H1 (cell line): Measurements from ENCODE around the gene DSCAM. TPM values are rescaled to one million over a fixed set of nuclear protein-coding genes. Genes with fewer than 3 reads are reported as not detected.

ENCODE experiments used
- CTCF ChIA-PET: fragments of 300-600 bp; sonication (Branson Sonifier 250); formaldehyde crosslinking; loops from one replicate; lab custom pipeline; 2021; ENCODE audit not compliant: partially characterized antibody; lab: Charles Lee
- POLR2A ChIA-PET: fragments of 300-600 bp; sonication (Branson Sonifier 250); formaldehyde crosslinking; loops from one replicate; lab custom pipeline; 2021; ENCODE audit warnings: inconsistent platforms; ENCODE audit not compliant: partially characterized antibody; lab: Charles Lee
- DNase-seq, 2 experiments: peaks; one replicate each; pipeline versions ENCODE4 v3.0.0 to v3.0.0-alpha.2; 2010 to 2022; ENCODE audit warnings: low spot score in 2 of 2, low read depth in 1 of 2, mixed read lengths in 1 of 2
- FAIRE-seq: peaks from 2 replicates; lab custom pipeline; 2011; peaks lifted over from hg19 to GRCh38; lab: Jason Lieb, UNC
- H2AFZ ChIP-seq: 2 replicates; pipeline ENCODE4 v1.8.1; 2012; ENCODE audit warnings: low read length, inconsistent platforms
- H2AK5ac ChIP-seq: 2 replicates; pipeline ENCODE4 v1.6.1; 2013; ENCODE audit warnings: low read depth, low read length
- H2BK120ac ChIP-seq: replicated peaks from 2 replicates; pipeline ENCODE3; 2013; ENCODE audit warnings: low read depth, low read length, inconsistent platforms
- H2BK12ac ChIP-seq: 2 replicates; pipeline ENCODE4 v1.6.1; 2013; ENCODE audit warnings: low read depth, low read length
- H2BK15ac ChIP-seq: 2 replicates; pipeline ENCODE4 v1.6.1; 2013; ENCODE audit warnings: low read length
- H2BK20ac ChIP-seq: 2 replicates; pipeline ENCODE4 v1.6.1; 2013; ENCODE audit warnings: low read length
- H2BK5ac ChIP-seq: 2 replicates; pipeline ENCODE4 v1.6.1; 2013; ENCODE audit warnings: low read depth, low read length
- H3K14ac ChIP-seq: 2 replicates; pipeline ENCODE4 v1.6.1; 2013; ENCODE audit warnings: inconsistent platforms; ENCODE audit not compliant: insufficient read length
- H3K18ac ChIP-seq: 2 replicates; pipeline ENCODE4 v1.6.1; 2013; ENCODE audit warnings: low read length; ENCODE audit errors: extremely low read depth
- H3K23ac ChIP-seq: 2 replicates; pipeline ENCODE4 v1.6.1; 2013; ENCODE audit warnings: inconsistent platforms; ENCODE audit not compliant: insufficient read length
- H3K23me2 ChIP-seq: 2 replicates; pipeline ENCODE4 v1.6.1; 2013; ENCODE audit warnings: low read depth, low read length
- H3K27ac ChIP-seq: 2 replicates; pipeline ENCODE4 v1.6.1; 2011; ENCODE audit warnings: low read depth, low read length, inconsistent platforms
- H3K27me3 ChIP-seq, 4 experiments: replicated peaks in 1 of 4; 1 replicate in 1 of 4; 2 replicates in 3 of 4; pipeline versions ENCODE4 v1.6.1 to v1.8.1; 2011 to 2013; ENCODE audit warnings: low read length in 3 of 4, mild to moderate bottlenecking in 3 of 4, inconsistent platforms in 2 of 4, mixed read lengths in 2 of 4, moderate library complexity in 1 of 4; ENCODE audit not compliant: control insufficient read depth in 3 of 4, insufficient read depth in 3 of 4; ENCODE audit errors: extremely low read depth in 1 of 4
- H3K36me3 ChIP-seq, 4 experiments: 2 replicates each; pipeline versions ENCODE4 v1.6.1 to v1.8.1; 2011 to 2013; ENCODE audit warnings: mild to moderate bottlenecking in 4 of 4, low read length in 3 of 4, moderate library complexity in 2 of 4, control low read depth in 1 of 4, inconsistent platforms in 1 of 4; ENCODE audit not compliant: insufficient read depth in 4 of 4, control insufficient read depth in 2 of 4
- H3K4ac ChIP-seq: replicated peaks from 2 replicates; pipeline ENCODE3; 2013; ENCODE audit warnings: low read length, low read depth, mixed read lengths, inconsistent platforms; ENCODE audit not compliant: insufficient read length
- H3K4me1 ChIP-seq, 4 experiments: replicated peaks in 1 of 4; 1 replicate in 1 of 4; 2 replicates in 3 of 4; pipeline versions ENCODE4 v1.6.1 to v1.8.1; 2011 to 2013; ENCODE audit warnings: low read length in 3 of 4, inconsistent platforms in 2 of 4, mixed read lengths in 1 of 4; ENCODE audit not compliant: insufficient read depth in 4 of 4, control insufficient read depth in 3 of 4
- H3K4me2 ChIP-seq, 2 experiments: 2 replicates each; pipeline versions ENCODE4 v1.6.1 to v1.8.1; 2011 to 2013; ENCODE audit warnings: low read depth in 2 of 2, low read length in 2 of 2, control low read depth in 1 of 2, inconsistent platforms in 1 of 2, mild to moderate bottlenecking in 1 of 2; ENCODE audit not compliant: insufficient read depth in 1 of 2
- H3K4me3 ChIP-seq, 4 experiments: fragments of 200-600, 300-600 bp in 1 of 4; sonication (generic), shearing (Covaris generic), sonication (Bioruptor Twin) in 1 of 4; 2 replicates each; pipeline versions ENCODE4 v1.5.1 to v1.8.1; 2011 to 2016; ENCODE audit warnings: low read length in 4 of 4, low read depth in 3 of 4, control low read depth in 2 of 4, inconsistent platforms in 2 of 4, mild to moderate bottlenecking in 2 of 4, mixed read lengths in 1 of 4, moderate library complexity in 1 of 4; ENCODE audit not compliant: insufficient read depth in 2 of 4; ENCODE audit errors: extremely low read depth in 1 of 4
- H3K56ac ChIP-seq: replicated peaks from 2 replicates; pipeline ENCODE3; 2013; ENCODE audit warnings: low read depth, mild to moderate bottlenecking, mixed read lengths, low read length, inconsistent platforms; ENCODE audit not compliant: insufficient read length
- H3K79me1 ChIP-seq: 2 replicates; pipeline ENCODE4 v1.6.1; 2013; ENCODE audit warnings: low read depth, low read length, control low read depth
- H3K79me2 ChIP-seq, 2 experiments: 2 replicates each; pipeline versions ENCODE4 v1.6.1 to v1.8.1; 2012 to 2013; ENCODE audit warnings: low read length in 2 of 2, mild to moderate bottlenecking in 2 of 2, inconsistent platforms in 1 of 2; ENCODE audit not compliant: insufficient read depth in 2 of 2, control insufficient read depth in 1 of 2
- H3K9ac ChIP-seq, 4 experiments: replicated peaks in 1 of 4; 1 replicate in 1 of 4; 2 replicates in 3 of 4; pipeline versions ENCODE4 v1.6.1 to v1.8.1; 2011 to 2013; ENCODE audit warnings: low read depth in 3 of 4, low read length in 3 of 4, control low read depth in 2 of 4, mild to moderate bottlenecking in 2 of 4, moderate library complexity in 2 of 4, inconsistent platforms in 1 of 4; ENCODE audit errors: extremely low read depth in 1 of 4
- H3K9me3 ChIP-seq, 2 experiments: 2 replicates each; pipeline versions ENCODE4 v1.6.1 to v1.8.1; 2012 to 2013; ENCODE audit warnings: mild to moderate bottlenecking in 2 of 2, moderate library complexity in 2 of 2, control low read depth in 1 of 2, inconsistent platforms in 1 of 2, low read depth in 1 of 2, low read length in 1 of 2, mixed read lengths in 1 of 2; ENCODE audit not compliant: insufficient read depth in 2 of 2
- H4K20me1 ChIP-seq, 2 experiments: replicated peaks in 1 of 2; 2 replicates each; pipeline versions ENCODE3 to v1.8.1; 2011 to 2013; ENCODE audit warnings: inconsistent platforms in 2 of 2, low read length in 2 of 2, mild to moderate bottlenecking in 1 of 2; ENCODE audit not compliant: insufficient read depth in 2 of 2, control insufficient read depth in 1 of 2
- H4K5ac ChIP-seq: 2 replicates; pipeline ENCODE4 v1.6.1; 2013; ENCODE audit warnings: low read length, low read depth, mixed read lengths, inconsistent platforms; ENCODE audit not compliant: insufficient read length
- H4K8ac ChIP-seq: 2 replicates; pipeline ENCODE4 v1.8.0; 2013; ENCODE audit warnings: mild to moderate bottlenecking, moderate library complexity, low read length, inconsistent platforms; ENCODE audit not compliant: insufficient read depth; ENCODE audit errors: extremely low read depth
- H4K91ac ChIP-seq: replicated peaks from 2 replicates; pipeline ENCODE3; 2013; ENCODE audit warnings: low read length, mixed read lengths, inconsistent platforms; ENCODE audit not compliant: insufficient read length
- BACH1 ChIP-seq: IDR thresholded peaks from 2 replicates; pipeline ENCODE4 v1.6.1; 2012; ENCODE audit warnings: low read length, improper control_type of control experiment
- BCL11A ChIP-seq, 2 experiments: IDR thresholded peaks; one replicate each; pipeline ENCODE4 v1.6.1; 2011; ENCODE audit warnings: low read depth in 2 of 2, low read length in 2 of 2, mild to moderate bottlenecking in 2 of 2
- E2F6 ChIP-seq: IDR thresholded peaks from 2 replicates; pipeline ENCODE4 v1.6.1; 2012; ENCODE audit warnings: inconsistent platforms
- RXRA ChIP-seq: IDR thresholded peaks from 2 replicates; pipeline ENCODE4 v1.6.1; 2011; ENCODE audit warnings: low read depth, mild to moderate bottlenecking, low read length, moderate library complexity; ENCODE audit not compliant: insufficient read depth
- TEAD4 ChIP-seq: IDR thresholded peaks from 2 replicates; pipeline ENCODE4 v1.6.1; 2012; ENCODE audit warnings: low read depth, low read length, inconsistent platforms, mixed read lengths
- WGBS, 2 experiments: shearing (Covaris generic) in 1 of 2; methylation state at CpG; one replicate each; pipeline versions ENCODE4 v1.1.6 to v1.1.7; 2013 to 2015; ENCODE audit warnings: low lambda C conversion rate in 2 of 2, mixed read lengths in 2 of 2, inconsistent platforms in 1 of 2, low coverage in 1 of 2, missing lambda C conversion rate in 1 of 2; ENCODE audit not compliant: insufficient replicate concordance in 2 of 2, insufficient coverage in 1 of 2, insufficient read length in 1 of 2; ENCODE audit errors: extremely low coverage in 1 of 2, missing lambda C conversion rate in 1 of 2; 5-methylcytosine and 5-hydroxymethylcytosine counted together
- polyA plus RNA-seq, 7 experiments: library from polyadenylated mRNA; depleted of rRNA in 3 of 7; stranded (reverse) in 5 of 7; unstranded in 2 of 7; fragments of >200 nt in 5 of 7; fragments of 200-250 nt in 2 of 7; gene quantifications; 1 replicate in 5 of 7; 2 replicates in 1 of 7; 4 replicates in 1 of 7; pipeline versions ENCODE4 v1.2.1 to v1.2.3, GENCODE V29; 2011 to 2013; ENCODE audit warnings: missing spikeins in 2 of 7, mixed read lengths in 2 of 7
- total RNA-seq: library from RNA; stranded (reverse); fragmentation: NEBNext Ultra II Directional; extraction: Animal tissue kit (Norgen Biotek cat#: 25700); gene quantifications from 2 replicates; pipeline ENCODE4 v1.2.1, GENCODE V29; 2021

The DSCAM gene
- total and polyA plus RNA-seq, 2 of the 8 experiments (the other 6 are each of a cell fraction or from before 2014, with no cell fraction given), result 0.02 to 0.15 TPM

- no peak overlapping the region for H3K18ac ChIP-seq
- H3K23ac ChIP-seq, result no peak overlapping the region
- ChIA-PET POLR2A (no interaction called here), CTCF (interaction anchor here (1.2 kb wide), 1 partner anchor 41 kb away, joined by 4 read pairs; no protein-coding TSS in a partner anchor)
- no peak overlapping the region for H2BK12ac ChIP-seq
- H2BK20ac ChIP-seq, result no peak overlapping the region
- no peak for DNase-seq
- H3K27ac ChIP-seq, result no peak overlapping the region
- H3K4ac ChIP-seq, result no peak overlapping the region
- H3K56ac ChIP-seq, result no peak overlapping the region
- no peak overlapping the region for H2BK5ac ChIP-seq
- WGBS, 2 experiments, result 85% methylated on average over 2 of the region's 2 CpGs; no CpG with 5 or more reads in 1 of the 2 experiments
- H2AK5ac ChIP-seq, result no peak overlapping the region
- H3K9ac ChIP-seq, result no peak overlapping the region
- no peaks in the 10 kb centered on the region for H4K20me1 ChIP-seq
- H2AFZ ChIP-seq, result no peak overlapping the region
- no peak for FAIRE-seq
- H3K4me2 ChIP-seq, result no peak overlapping the region
- H3K79me1 ChIP-seq, result no peaks in the 10 kb centered on the region
- no peaks in the 10 kb centered on the region for H3K36me3 ChIP-seq
- no peak overlapping the region for H2BK120ac ChIP-seq
- H4K8ac ChIP-seq, result no peak overlapping the region
- H3K4me3 ChIP-seq, result no peak overlapping the region
- H3K14ac ChIP-seq, result no peak overlapping the region
- no peaks in the 10 kb centered on the region for H3K9me3 ChIP-seq
- H3K27me3 ChIP-seq, result no peaks in the 10 kb centered on the region
- H3K79me2 ChIP-seq, result no peaks in the 10 kb centered on the region
- TF ChIP-seq TEAD4 (no peak), BCL11A (IDR thresholded peaks at IDR 0.05; ENCODE audit: low read depth in 2 of 2, low read length in 2 of 2) (no peak), E2F6 (no peak), RXRA (no peak), BACH1 (no peak)
- H4K91ac ChIP-seq, result no peak overlapping the region
- no peak overlapping the region for H4K5ac ChIP-seq
- H2BK15ac ChIP-seq, result no peak overlapping the region
- no peaks in the 10 kb centered on the region for H3K23me2 ChIP-seq
- no peaks in the 10 kb centered on the region for H3K4me1 ChIP-seq
Observed at GRCh38 chr21:40349591-40349990, 497.4 kb downstream of the DSCAM start.
